OCI-LY7 (cell line): ENCODE data around the gene DCX. TPM values are rescaled to one million over a fixed set of nuclear protein-coding genes. Genes with fewer than 3 reads are reported as not detected.
A peak's percentile ranks its signal among the peaks of the same experiment; 100 is the strongest.

Experiments
- Bru-seq: library from RNA; stranded (reverse); fragments of 400-500 nt; gene quantifications from one replicate; lab custom pipeline; 2021; lab: Mats Ljungman, UMichigan
- BruChase-seq, 2 experiments: library from RNA; stranded (reverse); fragments of 400-500 nt; gene quantifications; one replicate each; lab custom pipeline; 2021; lab: Mats Ljungman, UMichigan
- BruUV-seq: library from RNA; stranded (reverse); fragments of 400-500 nt; replicated peaks from 2 replicates; lab custom pipeline; 2021; lab: Mats Ljungman, UMichigan
- CTCF ChIA-PET: fragments of 300-600 bp; sonication (Branson Sonifier 250); formaldehyde crosslinking; loops from one replicate; lab custom pipeline; 2022; ENCODE audit warnings: antibody characterized with exemption; ENCODE audit not compliant: unreplicated experiment; lab: Charles Lee
- POLR2A ChIA-PET: fragments of 300-600 bp; sonication (Branson Sonifier 250); formaldehyde crosslinking; loops from one replicate; lab custom pipeline; 2022; ENCODE audit warnings: antibody characterized with exemption; lab: Charles Lee
- DNase-seq: peaks from one replicate; pipeline ENCODE4 v3.0.0-alpha.2; 2015; ENCODE audit warnings: low spot score
- H2AFZ ChIP-seq: fragments of 200-600 bp; sonication (generic), shearing (Covaris generic); 2 replicates; pipeline ENCODE4 v1.6.1; 2014; ENCODE audit warnings: mild to moderate bottlenecking, antibody characterized with exemption, low read length, moderate library complexity
- H3K27ac ChIP-seq: fragments of 200-600 bp; sonication (generic); 2 replicates; pipeline ENCODE4 v1.5.1; 2014; ENCODE audit warnings: mixed run types, low read depth, mild to moderate bottlenecking, moderate library complexity, low read length, inconsistent platforms; ENCODE audit not compliant: poor library complexity, severe bottlenecking
- H3K36me3 ChIP-seq: fragments of 200-600 bp; sonication (generic); 2 replicates; pipeline ENCODE4 v1.6.1; 2014; ENCODE audit warnings: mild to moderate bottlenecking, antibody characterized with exemption, low read length, moderate library complexity, mixed read lengths; ENCODE audit not compliant: insufficient read depth
- H3K4me1 ChIP-seq: fragments of 200-600 bp; sonication (generic); 2 replicates; pipeline ENCODE4 v1.5.1; 2014; ENCODE audit warnings: mild to moderate bottlenecking, low read length; ENCODE audit not compliant: insufficient read depth, poor library complexity, severe bottlenecking
- H3K4me2 ChIP-seq: fragments of 200-600 bp; sonication (generic); 2 replicates; pipeline ENCODE4 v1.6.1; 2014; ENCODE audit warnings: mild to moderate bottlenecking, low read length
- H3K4me3 ChIP-seq: fragments of 200-600 bp; sonication (generic); 2 replicates; pipeline ENCODE4 v1.5.1; 2014; ENCODE audit warnings: mild to moderate bottlenecking, low read depth, low read length; ENCODE audit not compliant: poor library complexity, severe bottlenecking
- H3K79me2 ChIP-seq: fragments of 200-600 bp; sonication (generic); 2 replicates; pipeline ENCODE4 v1.6.1; 2016; ENCODE audit warnings: low read depth, mild to moderate bottlenecking, low read length, moderate library complexity, mixed read lengths; ENCODE audit not compliant: insufficient read depth
- H3K9me2 ChIP-seq: fragments of 200-600 bp; sonication (generic); 2 replicates; pipeline ENCODE4 v1.6.1; 2016; ENCODE audit warnings: mild to moderate bottlenecking, low read length, mixed read lengths; ENCODE audit not compliant: insufficient read depth
- H3K9me3 ChIP-seq: fragments of 200-600 bp; sonication (generic); 2 replicates; pipeline ENCODE4 v1.6.1; 2014; ENCODE audit warnings: mild to moderate bottlenecking, mixed run types, low read length, mixed read lengths
- H4K20me1 ChIP-seq: fragments of 200-600 bp; sonication (generic); 2 replicates; pipeline ENCODE4 v1.6.1; 2014; ENCODE audit warnings: mild to moderate bottlenecking, antibody characterized with exemption, low read length, moderate library complexity, mixed read lengths; ENCODE audit not compliant: insufficient read depth
- EZH2phosphoT487 ChIP-seq: fragments of 200-600 bp; sonication (generic); IDR thresholded peaks from 2 replicates; pipeline ENCODE4 v1.6.1; 2018; ENCODE audit warnings: low read depth, borderline replicate concordance, mild to moderate bottlenecking, mixed run types, antibody characterized with exemption, low read length, moderate library complexity, mixed read lengths
- intact Hi-C: fragments of 100-400 bp; cut with micrococcal nuclease; formaldehyde crosslinking; loops from one replicate; pipeline ENCODE4 v1.10.0; 2022; ENCODE audit not compliant: unreplicated experiment
- long read RNA-seq: library from polyadenylated mRNA; stranded (forward); transcript quantifications from one replicate; pipeline ENCODE4 v2.0.0, GENCODE V29; 2022
- total RNA-seq, 2 experiments: library from RNA; depleted of rRNA in 1 of 2; stranded (reverse); fragments of >200 nt in 1 of 2; shearing (Covaris generic) in 1 of 2; gene quantifications; 2 replicates each; pipeline ENCODE4 v1.2.3, GENCODE V29; 2014 to 2022
- TF ChIP-seq, protein P1 (sequence below): fragments of 200-600 bp; sonication (generic); conservative IDR thresholded peaks from 2 replicates; pipeline ENCODE4 v1.5.1; 2014; ENCODE audit warnings: mild to moderate bottlenecking, antibody characterized with exemption, low read length, moderate library complexity, mixed read lengths

The DCX gene
- total RNA-seq (2014; rRNA removed; shearing (Covaris generic)) (not detected in 2 replicates), total RNA-seq (2022) (not detected in 2 replicates), Bru-seq, nascent RNA (not detected), BruChase-seq, experiment 1, labeled RNA remaining after a 6-hour chase (percentile 3 among the genes with signal in this experiment), BruChase-seq, experiment 2, labeled RNA remaining after a 2-hour chase (not detected)
- long read RNA-seq: 0 reads

DNA sequence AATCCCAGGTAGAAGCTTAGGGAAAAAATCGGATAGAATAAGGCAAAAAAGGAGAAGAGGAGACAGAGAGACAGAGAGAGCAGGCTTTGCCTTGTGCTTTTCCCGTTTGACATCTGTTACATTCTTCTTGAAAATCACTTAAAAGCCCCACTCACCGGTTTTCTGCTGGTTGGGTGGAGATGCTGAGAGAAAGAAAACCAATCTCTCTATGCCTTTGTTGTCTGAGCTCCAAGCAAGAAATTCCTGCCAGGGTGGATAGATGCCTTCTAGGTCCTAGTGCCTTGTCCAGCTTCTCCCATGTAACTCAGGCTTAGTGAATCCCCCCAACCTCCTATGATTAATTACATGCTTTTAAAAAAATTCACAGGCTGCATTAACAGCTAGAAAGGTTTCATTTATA is at the start of gene DCX:
Gene DCX, minus strand, starts transcription at position 210 of the 400 bp plus-strand sequence. CDS start 1,794 bp downstream, outside the sequence.
- Histone ChIP-seq H4K20me1 (no peaks in the 10 kb centered on the region), H3K9me3 (no peaks in the 10 kb centered on the region), H3K27ac (no peak within 1 kb of the TSS), H3K4me3 (no peak within 1 kb of the TSS), H3K79me2 (no peaks in the 10 kb centered on the region), H3K4me2 (no peak within 1 kb of the TSS), H3K36me3 (no peaks in the 10 kb centered on the region), H3K4me1 (no peaks in the 10 kb centered on the region), H2AFZ (no peak within 1 kb of the TSS), H3K9me2 (no peaks in the 10 kb centered on the region)
- BruUV-seq: no TSS peak
- DNase-seq: no peak
- ChIA-PET CTCF (no interaction called here), POLR2A (interaction anchor here (0.6 kb wide), 1 partner anchor 239 kb away, joined by 3 read pairs; no protein-coding TSS in a partner anchor)
- no peak for TF ChIP-seq EZH2phosphoT487
- TF ChIP-seq, protein P1, sequence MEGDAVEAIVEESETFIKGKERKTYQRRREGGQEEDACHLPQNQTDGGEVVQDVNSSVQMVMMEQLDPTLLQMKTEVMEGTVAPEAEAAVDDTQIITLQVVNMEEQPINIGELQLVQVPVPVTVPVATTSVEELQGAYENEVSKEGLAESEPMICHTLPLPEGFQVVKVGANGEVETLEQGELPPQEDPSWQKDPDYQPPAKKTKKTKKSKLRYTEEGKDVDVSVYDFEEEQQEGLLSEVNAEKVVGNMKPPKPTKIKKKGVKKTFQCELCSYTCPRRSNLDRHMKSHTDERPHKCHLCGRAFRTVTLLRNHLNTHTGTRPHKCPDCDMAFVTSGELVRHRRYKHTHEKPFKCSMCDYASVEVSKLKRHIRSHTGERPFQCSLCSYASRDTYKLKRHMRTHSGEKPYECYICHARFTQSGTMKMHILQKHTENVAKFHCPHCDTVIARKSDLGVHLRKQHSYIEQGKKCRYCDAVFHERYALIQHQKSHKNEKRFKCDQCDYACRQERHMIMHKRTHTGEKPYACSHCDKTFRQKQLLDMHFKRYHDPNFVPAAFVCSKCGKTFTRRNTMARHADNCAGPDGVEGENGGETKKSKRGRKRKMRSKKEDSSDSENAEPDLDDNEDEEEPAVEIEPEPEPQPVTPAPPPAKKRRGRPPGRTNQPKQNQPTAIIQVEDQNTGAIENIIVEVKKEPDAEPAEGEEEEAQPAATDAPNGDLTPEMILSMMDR: no peak
- intact Hi-C loops: no loop called here

DNA sequence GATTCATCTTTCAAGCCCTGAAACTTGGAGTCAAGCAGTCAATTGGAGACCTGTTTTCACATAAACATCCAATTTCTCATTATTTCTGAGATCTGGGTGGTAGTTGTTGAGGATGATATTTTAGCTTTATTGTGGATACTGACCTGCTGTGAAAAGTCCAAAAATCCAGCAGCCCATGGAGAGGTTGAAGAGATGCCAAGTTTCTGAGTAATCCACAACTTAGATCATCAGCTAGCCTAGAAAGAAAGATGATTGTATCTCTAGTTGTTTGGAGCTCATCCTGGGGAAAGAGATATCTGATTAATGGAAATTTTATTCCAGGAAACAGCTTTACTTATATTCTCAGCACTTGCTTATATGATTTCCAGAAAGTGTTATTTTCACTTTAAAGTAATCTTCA is 48.6 kb upstream of the DCX start:
- H3K9me2 ChIP-seq: no peaks in the 10 kb centered on the region
- TF ChIP-seq, protein P1: no peak
- no peak for TF ChIP-seq EZH2phosphoT487
- no peaks in the 10 kb centered on the region for H3K79me2 ChIP-seq
- H3K4me3 ChIP-seq: no peak overlapping the region
- DNase-seq: no peak
- intact Hi-C loops: no loop called here
- H3K9me3 ChIP-seq: no peaks in the 10 kb centered on the region
- H2AFZ ChIP-seq: no peak overlapping the region
- ChIA-PET CTCF (no interaction called here), POLR2A (interaction anchor here (0.6 kb wide), 2 partner anchors 18 to 21 kb away, joined by 3 to 4 read pairs; no protein-coding TSS in a partner anchor)
- no TSS peak for BruUV-seq
- H3K4me2 ChIP-seq: no peak overlapping the region
- H3K4me1 ChIP-seq: no peaks in the 10 kb centered on the region
- H4K20me1 ChIP-seq: no peaks in the 10 kb centered on the region
- no peaks in the 10 kb centered on the region for H3K36me3 ChIP-seq
- no peak overlapping the region for H3K27ac ChIP-seq

DNA sequence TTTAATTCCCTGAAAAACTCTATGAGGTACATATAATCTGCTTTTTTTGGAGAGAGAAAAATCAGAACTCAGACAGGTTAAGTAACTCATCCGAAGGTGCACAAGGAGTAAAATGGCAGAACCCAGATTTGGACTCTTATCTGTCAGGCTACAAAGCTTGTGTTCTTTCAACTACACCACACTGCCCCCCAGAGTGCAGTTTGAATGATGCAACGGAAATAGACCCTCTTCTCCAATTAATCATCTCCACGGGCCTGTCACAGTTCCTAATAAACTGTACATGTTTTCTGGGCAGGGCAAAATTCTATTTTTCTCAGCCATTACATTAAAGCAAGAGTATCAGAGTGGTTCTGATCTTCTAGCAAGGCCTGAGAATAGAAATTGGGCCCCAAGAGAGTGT is 35.3 kb upstream of the DCX start:
- TF ChIP-seq, protein P1: peak; percentile 66
- TF ChIP-seq EZH2phosphoT487: no peak
- H3K9me3 ChIP-seq: no peaks in the 10 kb centered on the region
- peak; percentile 21 for DNase-seq
- H3K79me2 ChIP-seq: no peaks in the 10 kb centered on the region
- H3K4me3 ChIP-seq: no peak overlapping the region
- POLR2A ChIA-PET: no interaction called here
- no peak overlapping the region for H3K4me2 ChIP-seq
- CTCF ChIA-PET: no interaction called here
- H3K27ac ChIP-seq: no peak overlapping the region
- H3K36me3 ChIP-seq: no peaks in the 10 kb centered on the region
- no peaks in the 10 kb centered on the region for H3K9me2 ChIP-seq
- no peak overlapping the region for H2AFZ ChIP-seq
- no peaks in the 10 kb centered on the region for H3K4me1 ChIP-seq
- no TSS peak for BruUV-seq
- no peaks in the 10 kb centered on the region for H4K20me1 ChIP-seq
- intact Hi-C loops: no loop called here
